PC-9 (cell line): ENCODE measurements around the gene RAB10. TPM values are rescaled to one million over a fixed set of nuclear protein-coding genes. Genes with fewer than 3 reads are reported as not detected.

Source experiments
- BruUV-seq: library from RNA; stranded (reverse); fragments of 400-500 nt; replicated peaks from 2 replicates; lab custom pipeline; 2021; lab: Mats Ljungman, UMichigan
- CTCF ChIA-PET: fragments of 300-600 bp; sonication (Branson Sonifier 250); formaldehyde crosslinking; loops from one replicate; lab custom pipeline; 2022; ENCODE audit warnings: antibody characterized with exemption; lab: Charles Lee
- POLR2A ChIA-PET: fragments of 300-600 bp; sonication (Branson Sonifier 250); formaldehyde crosslinking; loops from one replicate; lab custom pipeline; 2022; ENCODE audit warnings: antibody characterized with exemption; ENCODE audit not compliant: unreplicated experiment; lab: Charles Lee
- DNase-seq, 2 experiments: peaks; one replicate each; pipeline versions ENCODE4 v3.0.0 to v3.0.0-alpha.2; 2015 to 2022; ENCODE audit warnings: mixed read lengths in 1 of 2
- H2AFZ ChIP-seq: fragments of 200-600 bp; sonication (generic); 2 replicates; pipeline ENCODE4 v1.8.1; 2017; ENCODE audit warnings: antibody characterized with exemption
- H3F3A ChIP-seq: fragments of 200-600 bp; sonication (generic); 2 replicates; pipeline ENCODE4 v1.8.1; 2017; ENCODE audit warnings: antibody characterized with exemption, mild to moderate bottlenecking, low read depth; ENCODE audit not compliant: insufficient read depth
- H3K27ac ChIP-seq: fragments of 200-600 bp; sonication (generic); 2 replicates; pipeline ENCODE4 v1.6.1; 2016; ENCODE audit warnings: mixed run types
- H3K27me3 ChIP-seq: fragments of 200-600 bp; sonication (generic); 2 replicates; pipeline ENCODE4 v1.6.1; 2016; ENCODE audit warnings: low read depth, mixed run types; ENCODE audit not compliant: insufficient read depth
- H3K36me3 ChIP-seq: fragments of 200-600 bp; sonication (generic); 2 replicates; pipeline ENCODE4 v1.6.1; 2016; ENCODE audit warnings: low read depth, mixed run types
- H3K4me1 ChIP-seq: fragments of 200-600 bp; sonication (generic); replicated peaks from 2 replicates; pipeline ENCODE4 v1.6.1; 2016; ENCODE audit warnings: mixed run types; ENCODE audit not compliant: insufficient read depth
- H3K4me2 ChIP-seq: fragments of 200-600 bp; sonication (generic); 2 replicates; pipeline ENCODE4 v1.6.1; 2017; ENCODE audit warnings: mixed run types
- H3K4me3 ChIP-seq: fragments of 200-600 bp; sonication (generic); 2 replicates; pipeline ENCODE4 v1.6.1; 2016; ENCODE audit warnings: mixed run types
- H3K79me2 ChIP-seq: fragments of 200-600 bp; sonication (generic); 2 replicates; pipeline ENCODE4 v1.6.1; 2017; ENCODE audit warnings: low read depth, mixed run types
- H3K9me2 ChIP-seq: fragments of 200-600 bp; sonication (generic); 2 replicates; pipeline ENCODE4 v1.8.1; 2017; ENCODE audit warnings: mild to moderate bottlenecking; ENCODE audit not compliant: insufficient read depth
- H3K9me3 ChIP-seq: fragments of 200-600 bp; sonication (generic); 2 replicates; pipeline ENCODE4 v1.8.1; 2016; ENCODE audit warnings: low read depth; ENCODE audit not compliant: insufficient read depth
- H4K20me1 ChIP-seq: fragments of 200-600 bp; sonication (generic); 2 replicates; pipeline ENCODE4 v1.8.1; 2017; ENCODE audit not compliant: insufficient read depth
- EZH2 ChIP-seq: fragments of 200-600 bp; sonication (generic); IDR thresholded peaks from 2 replicates; pipeline ENCODE4 v1.8.0; 2017; ENCODE audit warnings: antibody characterized with exemption, low read depth
- intact Hi-C: fragments of 100-400 bp; cut with micrococcal nuclease; formaldehyde crosslinking; loops from one replicate; pipeline ENCODE4 v1.10.0; 2022; ENCODE audit not compliant: unreplicated experiment
- total RNA-seq: library from RNA; stranded (reverse); gene quantifications from 2 replicates; pipeline ENCODE4 v1.2.3, GENCODE V29; 2021
- TF ChIP-seq, protein P1 (sequence below): fragments of 200-600 bp; sonication (generic); conservative IDR thresholded peaks from 2 replicates; pipeline ENCODE4 v1.6.1; 2017; ENCODE audit warnings: mixed run types, antibody characterized with exemption, mild to moderate bottlenecking, moderate library complexity

The RAB10 gene
- total RNA-seq, 1 experiment from 2014 or later = 171 TPM

DNA sequence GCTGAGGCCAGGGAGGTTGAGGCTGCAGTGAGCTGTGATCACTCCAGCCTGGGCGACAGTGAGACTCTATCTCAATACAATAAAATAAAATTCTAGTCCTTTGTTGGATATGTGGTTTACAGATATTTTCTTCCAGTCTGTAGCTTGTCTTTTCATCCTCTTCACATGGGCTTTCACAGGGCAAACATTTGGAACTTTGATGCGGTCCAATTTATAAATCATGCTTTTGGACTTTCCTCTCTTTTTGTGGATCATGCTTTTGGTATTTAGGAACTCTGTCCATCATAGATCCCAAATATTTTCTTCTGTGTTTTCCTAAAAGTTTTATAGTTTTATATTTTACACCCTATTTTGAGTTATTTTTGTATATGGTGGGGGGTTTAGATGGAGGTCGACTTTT is 14.9 kb downstream of the RAB10 start:
- POLR2A ChIA-PET = interaction anchor here (0.6 kb wide), 1 partner anchor 40 kb away, joined by 3 read pairs; no protein-coding TSS in a partner anchor
- Histone ChIP-seq H3K27me3 (no peaks in the 10 kb centered on the region), H3K79me2 (peaks cover 99% of the 10 kb centered on the region), H3K27ac (0 out of 2 replicates have a peak overlapping the region, but pooled peaks have one; percentile 11), H3K36me3 (0 out of 2 replicates have a peak, but pooled peaks cover 5% of the 10 kb centered on the region), H3K9me2 (no peaks in the 10 kb centered on the region), H3F3A (peaks cover 27% of the 10 kb centered on the region), H4K20me1 (peaks cover 96% of the 10 kb centered on the region), H3K4me1 (peaks cover under 1% of the 10 kb centered on the region; the same call in 1 of the 2 replicates), H3K4me2 (no peak overlapping the region), H2AFZ (no peak overlapping the region), H3K4me3 (no peak overlapping the region), H3K9me3 (no peaks in the 10 kb centered on the region)
- TF ChIP-seq EZH2 = no peak
- TF ChIP-seq, protein P1, sequence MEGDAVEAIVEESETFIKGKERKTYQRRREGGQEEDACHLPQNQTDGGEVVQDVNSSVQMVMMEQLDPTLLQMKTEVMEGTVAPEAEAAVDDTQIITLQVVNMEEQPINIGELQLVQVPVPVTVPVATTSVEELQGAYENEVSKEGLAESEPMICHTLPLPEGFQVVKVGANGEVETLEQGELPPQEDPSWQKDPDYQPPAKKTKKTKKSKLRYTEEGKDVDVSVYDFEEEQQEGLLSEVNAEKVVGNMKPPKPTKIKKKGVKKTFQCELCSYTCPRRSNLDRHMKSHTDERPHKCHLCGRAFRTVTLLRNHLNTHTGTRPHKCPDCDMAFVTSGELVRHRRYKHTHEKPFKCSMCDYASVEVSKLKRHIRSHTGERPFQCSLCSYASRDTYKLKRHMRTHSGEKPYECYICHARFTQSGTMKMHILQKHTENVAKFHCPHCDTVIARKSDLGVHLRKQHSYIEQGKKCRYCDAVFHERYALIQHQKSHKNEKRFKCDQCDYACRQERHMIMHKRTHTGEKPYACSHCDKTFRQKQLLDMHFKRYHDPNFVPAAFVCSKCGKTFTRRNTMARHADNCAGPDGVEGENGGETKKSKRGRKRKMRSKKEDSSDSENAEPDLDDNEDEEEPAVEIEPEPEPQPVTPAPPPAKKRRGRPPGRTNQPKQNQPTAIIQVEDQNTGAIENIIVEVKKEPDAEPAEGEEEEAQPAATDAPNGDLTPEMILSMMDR = no peak
- no peak for DNase-seq
- intact Hi-C loops = no loop called here
- BruUV-seq = no TSS peak
- CTCF ChIA-PET = interaction anchor here (1.5 kb wide), 1 partner anchor 8 kb away, joined by 3 read pairs; no protein-coding TSS in a partner anchor

- Histone ChIP-seq H3K9me3 (no peaks in the 10 kb centered on the region), H4K20me1 (peaks cover 96% of the 10 kb centered on the region), H3F3A (peaks cover 26% of the 10 kb centered on the region), H3K9me2 (no peaks in the 10 kb centered on the region), H3K79me2 (peaks cover 99% of the 10 kb centered on the region), H2AFZ (no peak overlapping the region), H3K4me2 (no peak overlapping the region), H3K27ac (no peak overlapping the region), H3K27me3 (no peaks in the 10 kb centered on the region), H3K4me3 (no peak overlapping the region), H3K36me3 (0 out of 2 replicates have a peak, but pooled peaks cover 5% of the 10 kb centered on the region), H3K4me1 (no peaks in the 10 kb centered on the region)
- no TSS peak for BruUV-seq
- ChIA-PET POLR2A (no interaction called here), CTCF (no interaction called here)
- no peak for TF ChIP-seq EZH2
- TF ChIP-seq, protein P1 = no peak
- intact Hi-C loops = no loop called here
- DNase-seq = no peak
These were observed 15.8 kb downstream of the RAB10 start for GRCh38 chr2:26049641-26050040.

DNA sequence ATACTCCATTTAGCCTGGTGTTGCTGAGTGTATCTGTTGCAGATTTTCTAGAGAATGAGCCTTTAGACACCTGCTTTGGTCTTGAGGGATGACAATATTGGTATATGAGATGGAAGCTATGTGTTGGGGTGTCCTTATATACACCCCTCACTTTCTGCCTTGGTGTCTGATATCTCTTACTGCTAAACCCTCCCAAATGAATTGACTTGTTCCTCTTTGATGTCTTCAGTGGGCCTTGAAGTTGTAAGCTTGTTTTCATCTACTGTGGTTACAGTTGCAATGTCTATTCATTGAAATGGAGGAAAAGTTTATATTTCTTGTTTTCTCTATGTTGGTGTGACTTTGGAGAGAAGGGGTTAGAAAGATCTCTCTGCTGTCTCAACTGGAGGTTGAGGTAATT is 18.9 kb downstream of the RAB10 start:
- no peaks in the 10 kb centered on the region for H3K27me3 ChIP-seq
- H3K79me2 ChIP-seq = peaks cover 100% of the 10 kb centered on the region
- no peak overlapping the region for H2AFZ ChIP-seq
- 0 out of 2 replicates have a peak, but pooled peaks cover 5% of the 10 kb centered on the region for H3K36me3 ChIP-seq
- ChIA-PET CTCF (no interaction called here), POLR2A (no interaction called here)
- intact Hi-C loops = no loop called here
- no peak for DNase-seq
- H3K9me3 ChIP-seq = no peaks in the 10 kb centered on the region
- BruUV-seq = no TSS peak
- peaks cover 96% of the 10 kb centered on the region for H4K20me1 ChIP-seq
- no peaks in the 10 kb centered on the region for H3K9me2 ChIP-seq
- peaks cover 39% of the 10 kb centered on the region for H3F3A ChIP-seq
- H3K4me2 ChIP-seq = no peak overlapping the region
- no peak overlapping the region for H3K4me3 ChIP-seq
- H3K4me1 ChIP-seq = no peaks in the 10 kb centered on the region
- H3K27ac ChIP-seq = no peak overlapping the region
- no peak for TF ChIP-seq EZH2
- TF ChIP-seq, protein P1 = no peak
